H9 (cell line): ENCODE data around the gene ZBTB20. TPM values are rescaled to one million over a fixed set of nuclear protein-coding genes. Genes with fewer than 3 reads are reported as not detected.

Experiments used
- DNase-seq: peaks from one replicate; pipeline ENCODE4 v3.0.0-alpha.2; 2017
- H2AFZ ChIP-seq: one replicate; pipeline ENCODE4 v1.6.1; 2013; ENCODE audit warnings: mild to moderate bottlenecking, low read length, control low read depth, moderate library complexity
- H2AK5ac ChIP-seq: 2 replicates; pipeline ENCODE4 v1.6.1; 2013; ENCODE audit warnings: low read length, control low read depth, mixed read lengths; ENCODE audit not compliant: insufficient read length
- H2BK120ac ChIP-seq: one replicate; pipeline ENCODE4 v1.6.1; 2013; ENCODE audit warnings: low read depth, mild to moderate bottlenecking, low read length, control low read depth, inconsistent platforms; ENCODE audit not compliant: poor library complexity, severe bottlenecking
- H2BK12ac ChIP-seq: 2 replicates; pipeline ENCODE4 v1.6.1; 2013; ENCODE audit warnings: low read length, control low read depth, mixed read lengths, low read depth; ENCODE audit not compliant: insufficient read length
- H2BK15ac ChIP-seq: 2 replicates; pipeline ENCODE4 v1.6.1; 2013; ENCODE audit warnings: low read depth, low read length, control low read depth
- H2BK20ac ChIP-seq: one replicate; pipeline ENCODE4 v1.6.1; 2013; ENCODE audit warnings: low read depth, mild to moderate bottlenecking, low read length, control low read depth, inconsistent platforms; ENCODE audit not compliant: poor library complexity, severe bottlenecking
- H2BK5ac ChIP-seq: 2 replicates; pipeline ENCODE4 v1.6.1; 2013; ENCODE audit warnings: low read length, control low read depth, mixed read lengths; ENCODE audit not compliant: insufficient read length
- H3K14ac ChIP-seq: 2 replicates; pipeline ENCODE4 v1.6.1; 2013; ENCODE audit warnings: low read length, control low read depth; ENCODE audit not compliant: insufficient read depth
- H3K18ac ChIP-seq: 2 replicates; pipeline ENCODE4 v1.6.1; 2013; ENCODE audit warnings: low read depth, mild to moderate bottlenecking, mixed read lengths, low read length, control low read depth; ENCODE audit not compliant: insufficient read length
- H3K23ac ChIP-seq: 2 replicates; pipeline ENCODE4 v1.6.1; 2013; ENCODE audit warnings: low read length, control low read depth, mixed read lengths, low read depth; ENCODE audit not compliant: insufficient read length
- H3K23me2 ChIP-seq: 2 replicates; pipeline ENCODE4 v1.6.1; 2013; ENCODE audit warnings: low read depth, mild to moderate bottlenecking, mixed read lengths, low read length, control low read depth; ENCODE audit not compliant: insufficient read length, poor library complexity, severe bottlenecking
- H3K27ac ChIP-seq: 2 replicates; pipeline ENCODE4 v1.5.1; 2013; ENCODE audit warnings: low read length, control low read depth, mixed read lengths, low read depth; ENCODE audit not compliant: insufficient read length
- H3K27me3 ChIP-seq: 2 replicates; pipeline ENCODE4 v1.6.1; 2013; ENCODE audit warnings: low read length, control low read depth, inconsistent platforms; ENCODE audit not compliant: insufficient read depth
- H3K4ac ChIP-seq: 2 replicates; pipeline ENCODE4 v1.6.1; 2013; ENCODE audit warnings: low read depth, mild to moderate bottlenecking, control low read depth, inconsistent platforms, low read length, moderate library complexity
- H3K4me1 ChIP-seq: 2 replicates; pipeline ENCODE4 v1.6.1; 2013; ENCODE audit warnings: low read length, control low read depth, inconsistent platforms; ENCODE audit not compliant: insufficient read depth
- H3K4me2 ChIP-seq: 2 replicates; pipeline ENCODE4 v1.6.1; 2013; ENCODE audit warnings: low read length, control low read depth, mixed read lengths; ENCODE audit not compliant: insufficient read length, insufficient read depth
- H3K56ac ChIP-seq: 2 replicates; pipeline ENCODE4 v1.6.1; 2013; ENCODE audit warnings: low read depth, mild to moderate bottlenecking, mixed read lengths, low read length, control low read depth; ENCODE audit not compliant: insufficient read length
- H3K79me1 ChIP-seq: 2 replicates; pipeline ENCODE4 v1.6.1; 2013; ENCODE audit warnings: low read depth, mild to moderate bottlenecking, moderate library complexity, low read length, control low read depth, inconsistent platforms; ENCODE audit not compliant: insufficient read depth, poor library complexity, severe bottlenecking
- H3K79me2 ChIP-seq: 2 replicates; pipeline ENCODE4 v1.6.1; 2013; ENCODE audit warnings: low read length, control low read depth, inconsistent platforms; ENCODE audit not compliant: insufficient read depth
- H3K9ac ChIP-seq: 2 replicates; pipeline ENCODE4 v1.6.1; 2013; ENCODE audit warnings: low read length, control low read depth, mixed read lengths; ENCODE audit not compliant: insufficient read length; ENCODE audit errors: extremely low read depth
- H3K9me3 ChIP-seq: one replicate; pipeline ENCODE4 v1.6.1; 2013; ENCODE audit warnings: low read depth, low read length, inconsistent platforms; ENCODE audit not compliant: control insufficient read depth
- H3T11ph ChIP-seq: one replicate; pipeline ENCODE4 v1.6.1; 2013; ENCODE audit warnings: mild to moderate bottlenecking, low read length, control low read depth, inconsistent platforms
- H4K20me1 ChIP-seq: one replicate; pipeline ENCODE4 v1.6.1; 2013; ENCODE audit not compliant: control insufficient read depth, insufficient read length, insufficient read depth
- H4K5ac ChIP-seq: 2 replicates; pipeline ENCODE4 v1.6.1; 2013; ENCODE audit warnings: low read depth, mild to moderate bottlenecking, mixed read lengths, low read length, control low read depth; ENCODE audit not compliant: insufficient read length
- H4K8ac ChIP-seq: replicated peaks from 2 replicates; pipeline ENCODE4 v1.6.1; 2013; ENCODE audit warnings: low read length, control low read depth, mixed read lengths, low read depth; ENCODE audit not compliant: insufficient read length
- H4K91ac ChIP-seq: 2 replicates; pipeline ENCODE4 v1.6.1; 2013; ENCODE audit warnings: low read depth, mild to moderate bottlenecking, moderate library complexity, mixed read lengths, low read length, control low read depth; ENCODE audit not compliant: insufficient read length
- H3K27ac Mint-ChIP-seq, 3 experiments: 2 replicates in 2 of 3; 3 replicates in 1 of 3; pipeline ENCODE4 v1.8.0; 2020 to 2021; ENCODE audit warnings: mixed read lengths in 3 of 3, mild to moderate bottlenecking in 1 of 3, moderate library complexity in 1 of 3
- H3K27me3 Mint-ChIP-seq: 2 replicates; pipeline ENCODE4 v1.8.0; 2021; ENCODE audit warnings: low read depth, mild to moderate bottlenecking, moderate library complexity, mixed read lengths
- H3K36me3 Mint-ChIP-seq, 3 experiments: 2 replicates in 2 of 3; 3 replicates in 1 of 3; pipeline ENCODE4 v1.8.0; 2020 to 2021; ENCODE audit warnings: low read depth in 3 of 3, mixed read lengths in 3 of 3; ENCODE audit not compliant: insufficient read depth in 1 of 3
- H3K4me1 Mint-ChIP-seq, 2 experiments: 2 replicates each; pipeline ENCODE4 v1.8.0; 2020; ENCODE audit warnings: mixed read lengths in 2 of 2
- H3K4me3 Mint-ChIP-seq, 2 experiments: 2 replicates in 1 of 2; 3 replicates in 1 of 2; pipeline ENCODE4 v1.8.0; 2020 to 2021; ENCODE audit warnings: mild to moderate bottlenecking in 2 of 2, mixed read lengths in 2 of 2, moderate library complexity in 1 of 2
- H3K9me3 Mint-ChIP-seq, 2 experiments: 2 replicates in 1 of 2; 3 replicates in 1 of 2; pipeline ENCODE4 v1.8.0; 2020; ENCODE audit warnings: mild to moderate bottlenecking in 2 of 2, mixed read lengths in 2 of 2, moderate library complexity in 1 of 2
- CTCF ChIP-seq: fragments of 200-600 bp; sonication (generic); conservative IDR thresholded peaks from 3 replicates; pipeline ENCODE4 v1.8.0; 2021; ENCODE audit warnings: antibody characterized with exemption, mild to moderate bottlenecking
- WGBS: extraction: QIAGEN DNeasy Blood & Tissue Kit; methylation state at CpG from one replicate; pipeline ENCODE4 v1.1.7; 2013; ENCODE audit warnings: missing lambda C conversion rate, low lambda C conversion rate, mixed read lengths; ENCODE audit not compliant: insufficient read length; ENCODE audit errors: extremely low coverage; 5-methylcytosine and 5-hydroxymethylcytosine counted together
- total RNA-seq: library from RNA; stranded (reverse); gene quantifications from 2 replicates; pipeline ENCODE4 v1.2.1, GENCODE V29; 2021

The ZBTB20 gene
- total RNA-seq, 1 experiment from 2014 or later: 0.70 TPM

GRCh38 chr3:114646526-114646925 is 500.6 kb downstream of the ZBTB20 start:
- Mint-ChIP-seq H3K4me1 (peaks cover 10% of the 10 kb centered on the region in 2 experiments), H3K9me3 (no peaks in the 10 kb centered on the region), H3K4me3 (no peak overlapping the region), H3K27me3 (no peaks in the 10 kb centered on the region), H3K27ac (no peak overlapping the region), H3K36me3 (no peaks in the 10 kb centered on the region)
- H3K18ac ChIP-seq: no peak overlapping the region
- H4K8ac ChIP-seq: no peak overlapping the region
- H4K5ac ChIP-seq: no peak overlapping the region
- H3T11ph ChIP-seq: no peak overlapping the region
- H3K27ac ChIP-seq: no peak overlapping the region
- no peak overlapping the region for H2BK120ac ChIP-seq
- no peak overlapping the region for H2BK15ac ChIP-seq
- no peak for DNase-seq
- WGBS: no CpG with 5 or more reads among the region's 2 CpGs
- H3K4ac ChIP-seq: no peak overlapping the region
- no peak overlapping the region for H3K9ac ChIP-seq
- H3K23me2 ChIP-seq: no peaks in the 10 kb centered on the region
- H3K27me3 ChIP-seq: no peaks in the 10 kb centered on the region
- no peak overlapping the region for H2AFZ ChIP-seq
- no peak overlapping the region for H3K14ac ChIP-seq
- no peaks in the 10 kb centered on the region for H3K79me2 ChIP-seq
- H3K56ac ChIP-seq: no peak overlapping the region
- no peak overlapping the region for H2BK20ac ChIP-seq
- H3K4me1 ChIP-seq: no peaks in the 10 kb centered on the region; the same call in 1 of the 2 replicates
- no peak overlapping the region for H3K23ac ChIP-seq
- H2BK12ac ChIP-seq: no peak overlapping the region
- H3K79me1 ChIP-seq: no peaks in the 10 kb centered on the region
- H4K20me1 ChIP-seq: no peaks in the 10 kb centered on the region
- H2AK5ac ChIP-seq: no peak overlapping the region
- H4K91ac ChIP-seq: no peak overlapping the region
- no peak overlapping the region for H2BK5ac ChIP-seq
- no peak overlapping the region for H3K4me2 ChIP-seq
- TF ChIP-seq CTCF: no peak
- no peaks in the 10 kb centered on the region for H3K9me3 ChIP-seq
